Prostate gland (tissue), 2 donors: ENCODE measurements around the gene CD58. TPM values are rescaled to one million over a fixed set of nuclear protein-coding genes. Genes with fewer than 3 reads are reported as not detected.

ENCODE experiments used
- DNase-seq: peaks from one replicate; pipeline ENCODE4 v3.0.0-alpha.2; 2019; ENCODE audit warnings: low spot score
- H3K27ac ChIP-seq, 2 donors: fragments of 200-600 bp; sonication (generic); 2 replicates each; pipeline ENCODE4 v1.5.1; 2017 to 2019
- H3K27me3 ChIP-seq: fragments of 200-600 bp; sonication (generic); replicated peaks from 2 replicates; pipeline ENCODE4 v1.5.1; 2019; ENCODE audit not compliant: insufficient read depth
- H3K36me3 ChIP-seq, 2 donors: fragments of 200-600 bp; sonication (generic); 1 replicate in 1 of 2; 2 replicates in 1 of 2; pipeline versions ENCODE4 v1.5.1 to v1.8.1; 2017 to 2019
- H3K4me1 ChIP-seq: fragments of 200-600 bp; sonication (generic); replicated peaks from 2 replicates; pipeline ENCODE4 v1.5.1; 2019
- H3K4me3 ChIP-seq, 2 donors: fragments of 200-600 bp; sonication (generic); 2 replicates each; pipeline ENCODE4 v1.5.1; 2017 to 2019
- H3K9me3 ChIP-seq: fragments of 200-600 bp; sonication (generic); 2 replicates; pipeline ENCODE4 v1.5.1; 2017
- POLR2A ChIP-seq: fragments of 450-650 bp; IDR thresholded peaks from one replicate; pipeline ENCODE4 v1.6.1; 2016; ENCODE audit warnings: antibody characterized with exemption, mild to moderate bottlenecking
- POLR2AphosphoS5 ChIP-seq: sonication (generic); formaldehyde crosslinking; IDR thresholded peaks from one replicate; pipeline ENCODE4 v1.6.1; 2017; ENCODE audit warnings: antibody characterized with exemption
- WGBS: methylation state at CpG from one replicate; pipeline ENCODE4 v1.1.5; 2018; 5-methylcytosine and 5-hydroxymethylcytosine counted together
- intact Hi-C: fragments of 100-400 bp; cut with DNase I; formaldehyde crosslinking; loops from one replicate; pipeline ENCODE4 v1.14.2; 2022
- total RNA-seq, 2 donors: library from RNA; depleted of rRNA; stranded (reverse); fragments of >200 nt; gene quantifications; one replicate each; pipeline ENCODE4 v1.1.0, GENCODE V29; 2016
- TF ChIP-seq, protein P1 (sequence below), 4 experiments: fragments of 200-600 bp in 2 of 4; fragments of 450-650 bp in 2 of 4; sonication (generic) in 2 of 4; IDR thresholded peaks; 1 replicate in 3 of 4; 2 replicates in 1 of 4; pipeline ENCODE4 v1.5.1; 2016 to 2019; ENCODE audit warnings: antibody characterized with exemption in 4 of 4, mild to moderate bottlenecking in 2 of 4, moderate library complexity in 2 of 4

CD58 gene
- total RNA-seq, 2 donors from 2014 or later, result 10.4 to 13.7 TPM

DNA sequence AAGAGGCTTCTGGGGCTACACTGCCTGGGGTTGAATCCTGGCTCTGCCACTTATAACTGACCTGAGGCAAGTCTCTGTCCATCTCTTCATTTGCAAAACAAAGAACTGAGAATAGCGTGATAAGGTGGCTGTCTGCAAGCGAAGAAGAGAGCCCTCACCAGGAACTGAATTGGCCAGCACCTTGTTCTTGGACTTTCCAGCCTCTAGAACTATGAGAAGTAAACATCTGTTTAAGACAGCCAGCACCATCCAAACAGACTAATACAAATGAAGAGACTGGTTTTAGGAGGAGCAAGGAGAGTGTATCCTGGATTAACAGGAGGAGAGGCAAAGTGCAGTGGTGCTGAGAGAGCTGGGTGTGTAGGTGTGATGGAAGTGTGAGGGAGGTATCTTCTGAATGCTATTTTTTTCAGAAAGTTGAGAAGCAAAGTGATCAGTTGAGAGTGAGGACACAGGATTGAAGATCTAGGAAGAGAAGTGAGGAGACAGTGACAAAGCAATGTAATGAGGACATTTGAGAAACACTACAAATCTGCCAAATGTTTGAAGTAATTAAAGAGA, 59.3 kb downstream of the CD58 start:
- no peaks in the 10 kb centered on the region for H3K9me3 ChIP-seq
- no peaks in the 10 kb centered on the region for H3K27me3 ChIP-seq
- H3K4me3 ChIP-seq, result no peak overlapping the region
- no peak for DNase-seq
- H3K4me1 ChIP-seq, result no peaks in the 10 kb centered on the region
- TF ChIP-seq, protein P1, sequence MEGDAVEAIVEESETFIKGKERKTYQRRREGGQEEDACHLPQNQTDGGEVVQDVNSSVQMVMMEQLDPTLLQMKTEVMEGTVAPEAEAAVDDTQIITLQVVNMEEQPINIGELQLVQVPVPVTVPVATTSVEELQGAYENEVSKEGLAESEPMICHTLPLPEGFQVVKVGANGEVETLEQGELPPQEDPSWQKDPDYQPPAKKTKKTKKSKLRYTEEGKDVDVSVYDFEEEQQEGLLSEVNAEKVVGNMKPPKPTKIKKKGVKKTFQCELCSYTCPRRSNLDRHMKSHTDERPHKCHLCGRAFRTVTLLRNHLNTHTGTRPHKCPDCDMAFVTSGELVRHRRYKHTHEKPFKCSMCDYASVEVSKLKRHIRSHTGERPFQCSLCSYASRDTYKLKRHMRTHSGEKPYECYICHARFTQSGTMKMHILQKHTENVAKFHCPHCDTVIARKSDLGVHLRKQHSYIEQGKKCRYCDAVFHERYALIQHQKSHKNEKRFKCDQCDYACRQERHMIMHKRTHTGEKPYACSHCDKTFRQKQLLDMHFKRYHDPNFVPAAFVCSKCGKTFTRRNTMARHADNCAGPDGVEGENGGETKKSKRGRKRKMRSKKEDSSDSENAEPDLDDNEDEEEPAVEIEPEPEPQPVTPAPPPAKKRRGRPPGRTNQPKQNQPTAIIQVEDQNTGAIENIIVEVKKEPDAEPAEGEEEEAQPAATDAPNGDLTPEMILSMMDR (IDR thresholded peaks at IDR 0.05), result no peak
- TF ChIP-seq POLR2A (no peak), POLR2AphosphoS5 (no peak)
- H3K36me3 ChIP-seq, result no peaks in the 10 kb centered on the region
- no peak overlapping the region for H3K27ac ChIP-seq
- intact Hi-C loops, result no loop called here
- 93% methylated on average over 2 of the region's 2 CpGs for WGBS

DNA sequence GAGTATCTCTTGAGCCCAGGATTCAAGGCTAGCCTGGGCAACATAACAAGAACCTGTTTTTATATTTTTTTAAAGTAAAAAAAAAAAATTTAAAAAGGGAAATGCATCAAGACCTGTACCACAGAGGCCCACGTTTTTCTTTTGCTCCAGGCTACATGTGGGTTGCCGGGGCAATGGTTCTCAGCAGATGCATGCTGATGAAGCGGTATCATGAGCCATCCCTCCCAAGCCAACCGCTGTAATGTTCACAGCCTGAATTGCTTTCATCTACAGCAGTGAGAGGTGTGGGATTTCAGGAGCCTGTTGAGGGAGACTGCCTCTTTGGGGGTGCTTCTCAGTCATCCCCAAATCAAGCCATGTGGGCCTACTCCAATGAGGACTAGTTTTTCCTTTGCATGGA, 60.5 kb downstream of the CD58 start:
- H3K36me3 ChIP-seq, result no peaks in the 10 kb centered on the region
- TF ChIP-seq, protein P1 (IDR thresholded peaks at IDR 0.05), result no peak
- no peak for TF ChIP-seq POLR2AphosphoS5
- TF ChIP-seq POLR2A, result no peak
- no peaks in the 10 kb centered on the region for H3K4me1 ChIP-seq
- WGBS, result 82% methylated on average over 4 of the region's 4 CpGs
- no peak overlapping the region for H3K27ac ChIP-seq
- no peak for DNase-seq
- intact Hi-C loops, result no loop called here
- no peak overlapping the region for H3K4me3 ChIP-seq
- no peaks in the 10 kb centered on the region for H3K27me3 ChIP-seq
- no peaks in the 10 kb centered on the region for H3K9me3 ChIP-seq

DNA sequence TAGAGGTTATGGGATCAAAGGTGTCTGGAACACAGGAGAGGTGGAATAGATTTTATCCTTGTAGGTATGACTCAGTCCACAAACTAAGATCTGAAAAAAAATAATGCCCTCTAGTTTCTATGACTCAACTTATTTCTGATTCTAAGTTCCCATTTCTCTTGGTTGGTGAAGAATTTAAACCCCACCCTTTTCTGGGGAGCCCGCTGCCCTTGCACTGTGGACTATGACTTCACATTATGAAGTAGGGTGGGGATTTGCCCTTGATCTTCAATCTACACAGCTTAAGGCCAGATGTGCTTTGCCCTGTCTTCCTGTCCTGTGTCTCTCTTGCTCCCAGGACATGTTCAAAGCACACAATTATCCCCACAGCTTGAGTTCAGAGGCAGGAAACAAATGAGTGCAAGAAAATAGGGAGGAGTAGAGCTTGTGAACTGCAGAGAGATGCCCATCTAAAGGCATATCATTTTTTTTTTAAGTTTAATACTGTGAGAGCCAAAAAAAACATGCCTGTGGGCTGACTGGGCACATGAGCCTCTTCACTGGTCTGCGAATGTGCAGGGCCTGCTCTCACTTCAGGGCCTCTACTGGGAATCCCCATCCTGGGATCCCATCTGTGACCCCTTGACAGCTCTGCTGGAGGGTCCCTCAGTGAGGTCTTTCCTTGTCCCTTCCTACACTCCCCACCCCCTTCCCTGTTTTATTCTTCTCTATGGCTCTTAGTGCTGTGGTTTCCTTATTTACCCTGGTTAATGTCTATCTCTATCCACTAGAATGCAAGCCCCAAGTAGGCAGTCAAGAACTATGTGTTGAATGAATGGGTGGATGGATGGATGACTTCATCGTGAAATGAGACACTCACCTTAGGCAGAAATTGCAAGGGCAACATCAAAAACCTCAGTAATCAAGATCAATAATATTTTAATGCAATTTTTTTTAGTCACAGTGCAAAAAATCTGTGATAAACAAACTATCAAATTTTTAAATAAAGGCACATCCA, 61.5 kb downstream of the CD58 start:
- Histone ChIP-seq H3K4me3 (no peak overlapping the region), H3K27ac (no peak overlapping the region), H3K9me3 (no peaks in the 10 kb centered on the region), H3K36me3 (no peaks in the 10 kb centered on the region), H3K27me3 (no peaks in the 10 kb centered on the region), H3K4me1 (no peaks in the 10 kb centered on the region)
- no peak for DNase-seq
- intact Hi-C loops, result no loop called here
- WGBS, result 70% methylated on average over 3 of the region's 3 CpGs
- TF ChIP-seq, protein P1 (IDR thresholded peaks at IDR 0.05), result no peak
- TF ChIP-seq POLR2AphosphoS5 (no peak), POLR2A (no peak)

DNA sequence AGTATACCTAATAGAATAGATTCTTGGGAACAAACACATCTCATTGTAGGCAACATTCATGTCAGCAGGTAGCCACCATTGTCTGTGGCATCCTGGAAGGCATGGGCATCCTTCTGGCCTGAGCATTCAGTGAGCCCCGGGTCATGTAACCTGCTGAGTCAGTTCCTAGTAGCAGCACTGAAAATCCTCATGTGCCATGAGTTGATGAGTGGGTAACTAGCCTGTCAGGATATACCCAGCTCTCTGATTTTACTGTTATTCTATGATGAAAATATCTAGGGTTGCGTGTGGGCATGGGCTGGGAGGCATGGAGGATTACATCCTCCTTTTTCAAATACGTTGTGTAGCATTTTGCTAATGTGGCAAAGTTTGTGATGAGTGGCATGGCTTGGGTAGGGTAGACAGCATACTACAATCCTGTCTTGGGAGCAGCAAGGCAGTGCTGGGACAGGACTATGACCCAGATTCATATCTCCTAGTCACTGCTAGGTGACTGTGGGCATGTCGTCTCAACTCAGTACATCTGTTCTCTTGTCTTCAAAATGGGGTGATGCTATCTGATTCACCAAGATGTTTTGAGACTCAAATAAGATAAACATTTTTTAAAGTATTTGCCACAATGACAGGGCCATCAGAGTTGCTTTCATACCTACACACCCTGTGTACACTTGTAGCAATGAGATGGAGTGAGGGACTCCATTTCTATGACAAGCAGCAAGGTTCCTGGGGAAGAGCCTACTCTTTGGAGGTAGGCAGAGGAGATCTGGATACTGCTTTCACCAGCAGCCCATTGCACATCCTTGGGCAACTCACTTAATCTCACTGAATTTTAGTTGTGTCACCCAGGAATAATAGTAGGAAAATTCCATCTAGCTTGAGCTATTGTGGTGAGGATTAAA, 62.5 kb downstream of the CD58 start:
- no peak overlapping the region for H3K27ac ChIP-seq
- H3K27me3 ChIP-seq, result no peaks in the 10 kb centered on the region
- no peaks in the 10 kb centered on the region for H3K36me3 ChIP-seq
- no peaks in the 10 kb centered on the region for H3K9me3 ChIP-seq
- no peak for DNase-seq
- TF ChIP-seq, protein P1 (IDR thresholded peaks at IDR 0.05), result no peak
- TF ChIP-seq POLR2A (no peak), POLR2AphosphoS5 (no peak)
- no peaks in the 10 kb centered on the region for H3K4me1 ChIP-seq
- H3K4me3 ChIP-seq, result no peak overlapping the region
- WGBS, result 89% methylated on average over 4 of the region's 4 CpGs
- intact Hi-C loops, result no loop called here
